GM23248 (cell line): ENCODE results near the gene FOXJ2. TPM values are rescaled to one million over a fixed set of nuclear protein-coding genes. Genes with fewer than 3 reads are reported as not detected.
"Not testable (repeated sequence)": the region's sequence is repeated elsewhere in the genome, so short reads cannot be mapped to it uniquely, and the experiment has no call there.

Source experiments
- DNase-seq: peaks from one replicate; pipeline ENCODE4 v3.0.0-alpha.2; 2015
- H2AFZ ChIP-seq: fragments of 200-600 bp; sonication (generic); 2 replicates; pipeline ENCODE4 v1.6.1; 2016; ENCODE audit warnings: antibody characterized with exemption
- H3F3A ChIP-seq: fragments of 200-600 bp; sonication (generic); 2 replicates; pipeline ENCODE4 v1.6.1; 2016; ENCODE audit warnings: mild to moderate bottlenecking, antibody characterized with exemption, mixed run types; ENCODE audit not compliant: insufficient read depth
- H3K27ac ChIP-seq: fragments of 200-600 bp; sonication (generic); 2 replicates; pipeline ENCODE4 v1.5.1; 2016; ENCODE audit warnings: mild to moderate bottlenecking
- H3K27me3 ChIP-seq: fragments of 200-600 bp; sonication (generic); replicated peaks from 2 replicates; pipeline ENCODE4 v1.6.1; 2016; ENCODE audit warnings: mild to moderate bottlenecking; ENCODE audit not compliant: insufficient read depth
- H3K36me3 ChIP-seq: fragments of 200-600 bp; sonication (generic); 2 replicates; pipeline ENCODE4 v1.6.1; 2016; ENCODE audit warnings: low read depth, mild to moderate bottlenecking
- H3K4me1 ChIP-seq: fragments of 200-600 bp; sonication (generic); 2 replicates; pipeline ENCODE4 v1.6.1; 2016; ENCODE audit warnings: mild to moderate bottlenecking; ENCODE audit not compliant: insufficient read depth
- H3K4me2 ChIP-seq: fragments of 200-600 bp; sonication (generic); one replicate; pipeline ENCODE4 v1.6.1; 2016; ENCODE audit warnings: mild to moderate bottlenecking; ENCODE audit not compliant: unreplicated experiment
- H3K4me3 ChIP-seq: fragments of 200-600 bp; sonication (generic); 2 replicates; pipeline ENCODE4 v1.5.1; 2016; ENCODE audit warnings: mild to moderate bottlenecking
- H3K79me2 ChIP-seq: fragments of 200-600 bp; sonication (generic); 2 replicates; pipeline ENCODE4 v1.6.1; 2016; ENCODE audit warnings: mild to moderate bottlenecking; ENCODE audit not compliant: insufficient read depth
- H3K9ac ChIP-seq: fragments of 200-600 bp; sonication (generic); 2 replicates; pipeline ENCODE4 v1.6.1; 2016; ENCODE audit warnings: mild to moderate bottlenecking
- H3K9me2 ChIP-seq: fragments of 200-600 bp; sonication (generic); 2 replicates; pipeline ENCODE4 v1.6.1; 2016; ENCODE audit warnings: mixed run types, mild to moderate bottlenecking, moderate library complexity; ENCODE audit not compliant: insufficient read depth
- H3K9me3 ChIP-seq: fragments of 200-600 bp; sonication (generic); one replicate; pipeline ENCODE4 v1.6.1; 2017; ENCODE audit warnings: low read depth
- H4K20me1 ChIP-seq: fragments of 200-600 bp; sonication (generic); 2 replicates; pipeline ENCODE4 v1.6.0; 2016; ENCODE audit not compliant: insufficient read depth
- EZH2 ChIP-seq: fragments of 200-600 bp; sonication (generic); IDR thresholded peaks from 2 replicates; pipeline ENCODE4 v1.6.1; 2018; ENCODE audit warnings: antibody characterized with exemption, mild to moderate bottlenecking; ENCODE audit not compliant: insufficient read depth, poor library complexity, severe bottlenecking
- EZH2phosphoT487 ChIP-seq: fragments of 200-600 bp; sonication (generic); IDR thresholded peaks from 2 replicates; pipeline ENCODE4 v1.6.1; 2018; ENCODE audit warnings: antibody characterized with exemption, moderate library complexity, mild to moderate bottlenecking, low read depth; ENCODE audit not compliant: insufficient read depth
- WGBS, 2 experiments: methylation state at CpG; one replicate each; pipeline ENCODE4 v1.1.6; 2015 to 2017; ENCODE audit warnings: low lambda C conversion rate in 2 of 2, low coverage in 1 of 2; ENCODE audit errors: missing lambda C conversion rate in 2 of 2; 5-methylcytosine and 5-hydroxymethylcytosine counted together
- in situ Hi-C: fragments of 300-500 bp; cut with MboI; formaldehyde crosslinking; loops from 2 replicates; pipeline ENCODE4 v1.15.0; 2020
- polyA plus RNA-seq: library from polyadenylated mRNA; unstranded; fragments of >200 nt; fragmentation: Nextera tagmentation; extraction: Ambion mirVana; gene quantifications from 2 replicates; pipeline ENCODE4 v1.2.1, GENCODE V29; 2016
- total RNA-seq: library from RNA; depleted of rRNA; stranded (reverse); fragments of >200 nt; shearing (Covaris generic); gene quantifications from 2 replicates; pipeline ENCODE4 v1.2.3, GENCODE V29; 2014

Gene FOXJ2
- total and polyA plus RNA-seq, 2 experiments from 2014 or later = 11.0 to 11.6 TPM

GRCh38 chr12:8069582-8069981 is 37.1 kb downstream of the FOXJ2 start:
- Histone ChIP-seq H3K27me3 (no peaks in the 10 kb centered on the region), H4K20me1 (no peaks in the 10 kb centered on the region), H3K27ac (no peak overlapping the region), H3F3A (peaks cover 14% of the 10 kb centered on the region; the same call in 1 of the 2 replicates), H3K79me2 (no peaks in the 10 kb centered on the region), H3K36me3 (no peaks in the 10 kb centered on the region), H2AFZ (no peak overlapping the region), H3K9ac (no peak overlapping the region), H3K4me3 (no peak overlapping the region), H3K9me2 (no peaks in the 10 kb centered on the region), H3K4me2 (no peak overlapping the region), H3K4me1 (peaks cover 6% of the 10 kb centered on the region), H3K9me3 (no peaks in the 10 kb centered on the region)
- no peak for TF ChIP-seq EZH2phosphoT487
- TF ChIP-seq EZH2 = no peak
- in situ Hi-C loops = no loop called here
- no peak for DNase-seq

- H3K79me2 ChIP-seq, DNase-seq, H3K27me3 ChIP-seq, H3F3A ChIP-seq, H3K27ac ChIP-seq, H3K9ac ChIP-seq, H3K4me3 ChIP-seq, H3K9me3 ChIP-seq, H3K36me3 ChIP-seq, H3K4me2 ChIP-seq, H2AFZ ChIP-seq, H3K4me1 ChIP-seq, H4K20me1 ChIP-seq, H3K9me2 ChIP-seq, in situ Hi-C loops: not testable (repeated sequence)
- WGBS, 2 experiments = 80 to 85% methylated on average over 3 of the region's 3 CpGs
Observed at GRCh38 chr12:8071820-8072219, 39.3 kb downstream of the FOXJ2 start.

GRCh38 chr12:8075935-8076334 is 43.4 kb downstream of the FOXJ2 start:
- DNase-seq = no peak
- Histone ChIP-seq H3K4me2 (no peak overlapping the region), H3K27me3 (no peaks in the 10 kb centered on the region), H3K4me3 (no peak overlapping the region), H2AFZ (no peak overlapping the region), H3K4me1 (peaks cover 2% of the 10 kb centered on the region; the same call in 1 of the 2 replicates), H3K36me3 (no peaks in the 10 kb centered on the region), H3K79me2 (no peaks in the 10 kb centered on the region), H3K9ac (no peak overlapping the region), H3K27ac (no peak overlapping the region), H3K9me2 (no peaks in the 10 kb centered on the region), H3F3A (peaks cover 11% of the 10 kb centered on the region), H3K9me3 (no peaks in the 10 kb centered on the region), H4K20me1 (no peaks in the 10 kb centered on the region)
- WGBS, 2 experiments = 86 to 87% methylated on average over 6 of the region's 6 CpGs
- in situ Hi-C loops = no loop called here
- TF ChIP-seq EZH2 (no peak), EZH2phosphoT487 (no peak)

- in situ Hi-C loops = no loop called here
- Histone ChIP-seq H3K27me3 (no peaks in the 10 kb centered on the region), H3K36me3 (no peaks in the 10 kb centered on the region), H3F3A (peaks cover 11% of the 10 kb centered on the region), H3K9me2 (no peaks in the 10 kb centered on the region), H3K27ac (no peak overlapping the region), H3K4me1 (peaks cover 6% of the 10 kb centered on the region), H3K9ac (no peak overlapping the region), H3K9me3 (no peaks in the 10 kb centered on the region), H3K4me3 (no peak overlapping the region), H3K4me2 (no peak overlapping the region), H4K20me1 (no peaks in the 10 kb centered on the region), H3K79me2 (peaks cover 4% of the 10 kb centered on the region), H2AFZ (no peak overlapping the region)
- no peak for DNase-seq
- no peak for TF ChIP-seq EZH2
- no peak for TF ChIP-seq EZH2phosphoT487
- 96 to 97% methylated on average over 4 of the region's 4 CpGs for WGBS, 2 experiments
Observed at GRCh38 chr12:8076366-8076765, 43.9 kb downstream of the FOXJ2 start.

- H3F3A ChIP-seq = peaks cover 11% of the 10 kb centered on the region
- H2AFZ ChIP-seq = no peak overlapping the region
- H3K4me3 ChIP-seq = no peak overlapping the region
- 15 to 25% methylated on average over 4 of the region's 4 CpGs for WGBS, 2 experiments
- in situ Hi-C loops = no loop called here
- no peaks in the 10 kb centered on the region for H3K36me3 ChIP-seq
- no peaks in the 10 kb centered on the region for H3K9me3 ChIP-seq
- no peaks in the 10 kb centered on the region for H4K20me1 ChIP-seq
- peaks cover 7% of the 10 kb centered on the region for H3K4me1 ChIP-seq
- no peak overlapping the region for H3K27ac ChIP-seq
- peaks cover 10% of the 10 kb centered on the region for H3K79me2 ChIP-seq
- H3K9me2 ChIP-seq = no peaks in the 10 kb centered on the region
- peak overlapping the region; percentile 15 for H3K4me2 ChIP-seq
- no peaks in the 10 kb centered on the region for H3K27me3 ChIP-seq
- no peak overlapping the region for H3K9ac ChIP-seq
- no peak for TF ChIP-seq EZH2
- TF ChIP-seq EZH2phosphoT487 = no peak
- peak; percentile 74 for DNase-seq
Observed at GRCh38 chr12:8077207-8077606, 44.7 kb downstream of the FOXJ2 start.
